Dendritic cell treated with granulocyte-macrophage colony-stimulating factor and Interleukin-4, amounts not matched to agents 40 ng/mL and 50 ng/mL, for 4 days (primary cell): ENCODE measurements around the gene AP3B2.
"Not testable (repeated sequence)": the region's sequence is repeated elsewhere in the genome, so short reads cannot be mapped to it uniquely, and the experiment has no call there.

Source experiments
- H3K27ac Mint-ChIP-seq: one replicate; pipeline ENCODE4 v1.8.0; 2022; ENCODE audit warnings: mild to moderate bottlenecking, mixed read lengths
- H3K27me3 Mint-ChIP-seq: one replicate; pipeline ENCODE4 v1.8.0; 2022; ENCODE audit warnings: mild to moderate bottlenecking, mixed read lengths
- H3K36me3 Mint-ChIP-seq: one replicate; pipeline ENCODE4 v1.8.0; 2022; ENCODE audit warnings: low read depth, mixed read lengths
- H3K4me1 Mint-ChIP-seq: one replicate; pipeline ENCODE4 v1.8.0; 2022; ENCODE audit warnings: low read depth, mixed read lengths
- H3K4me3 Mint-ChIP-seq: one replicate; pipeline ENCODE4 v1.8.0; 2022; ENCODE audit warnings: mild to moderate bottlenecking, moderate library complexity, mixed read lengths
- H3K9me3 Mint-ChIP-seq: one replicate; pipeline ENCODE4 v1.8.0; 2022; ENCODE audit warnings: mixed read lengths
- intact Hi-C: fragments of 100-400 bp; cut with micrococcal nuclease; formaldehyde crosslinking; loops from one replicate; pipeline ENCODE4 v1.15.0; 2022

The AP3B2 gene

DNA sequence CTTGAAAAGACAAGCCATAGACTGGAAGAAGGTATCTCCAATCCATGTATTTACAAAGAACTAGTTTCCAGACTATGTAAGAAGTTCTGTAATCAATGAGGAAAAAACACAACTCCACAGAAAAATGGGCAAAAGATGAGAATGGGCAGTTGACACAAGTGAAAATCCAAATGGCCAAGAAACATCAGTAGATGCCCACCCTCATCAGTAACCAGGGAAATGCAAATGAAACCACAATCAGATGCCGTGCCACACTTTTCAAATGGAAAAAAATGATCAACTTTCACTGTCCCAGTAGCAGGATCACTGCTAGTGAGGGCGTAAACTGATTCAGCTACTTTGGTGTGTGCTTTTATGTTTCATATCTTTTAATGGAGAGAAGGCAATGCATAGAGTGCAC lies 58.0 kb downstream of the AP3B2 start:
- H3K27ac Mint-ChIP-seq, result no peak overlapping the region
- H3K27me3 Mint-ChIP-seq, result peaks cover 47% of the 10 kb centered on the region
- H3K9me3 Mint-ChIP-seq, result no peaks in the 10 kb centered on the region
- no peak overlapping the region for H3K4me3 Mint-ChIP-seq
- intact Hi-C loops, result no loop called here
- H3K36me3 Mint-ChIP-seq, result no peaks in the 10 kb centered on the region
- peaks cover 5% of the 10 kb centered on the region for H3K4me1 Mint-ChIP-seq

DNA sequence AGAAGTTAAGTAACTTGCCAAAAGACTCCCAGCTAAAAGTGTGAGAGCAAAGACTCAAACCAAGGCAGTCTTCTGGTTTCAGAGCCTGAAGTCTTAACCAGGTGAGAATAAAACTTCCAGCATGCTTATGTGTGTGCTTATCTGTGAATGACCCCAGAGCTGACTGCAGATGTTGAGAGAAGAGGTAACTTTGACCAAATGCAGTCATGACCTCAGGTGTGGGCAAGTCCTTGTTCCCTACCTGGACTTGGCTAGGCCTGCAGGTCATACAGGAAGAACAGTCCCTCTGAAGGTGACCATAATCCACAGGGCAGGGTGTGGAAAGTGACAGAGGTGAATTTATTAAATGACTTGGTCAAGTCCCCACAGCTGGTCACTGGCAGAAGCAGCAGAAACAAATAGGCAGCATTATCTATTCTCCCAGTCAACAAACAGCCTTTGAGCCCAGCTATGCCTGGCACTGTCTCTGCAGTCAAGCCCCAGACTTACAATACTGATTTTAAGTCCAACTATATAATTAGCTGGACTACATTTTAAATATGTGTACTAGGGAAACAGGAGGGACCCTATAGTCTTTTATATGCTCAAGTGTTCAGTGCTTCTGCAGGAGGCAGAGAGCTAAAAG lies 59.5 kb downstream of the AP3B2 start:
- H3K36me3 Mint-ChIP-seq, result no peaks in the 10 kb centered on the region
- peaks cover 5% of the 10 kb centered on the region for H3K4me1 Mint-ChIP-seq
- no peak overlapping the region for H3K27ac Mint-ChIP-seq
- peaks cover 63% of the 10 kb centered on the region for H3K27me3 Mint-ChIP-seq
- H3K9me3 Mint-ChIP-seq, result no peaks in the 10 kb centered on the region
- no peak overlapping the region for H3K4me3 Mint-ChIP-seq
- intact Hi-C loops, result no loop called here

DNA sequence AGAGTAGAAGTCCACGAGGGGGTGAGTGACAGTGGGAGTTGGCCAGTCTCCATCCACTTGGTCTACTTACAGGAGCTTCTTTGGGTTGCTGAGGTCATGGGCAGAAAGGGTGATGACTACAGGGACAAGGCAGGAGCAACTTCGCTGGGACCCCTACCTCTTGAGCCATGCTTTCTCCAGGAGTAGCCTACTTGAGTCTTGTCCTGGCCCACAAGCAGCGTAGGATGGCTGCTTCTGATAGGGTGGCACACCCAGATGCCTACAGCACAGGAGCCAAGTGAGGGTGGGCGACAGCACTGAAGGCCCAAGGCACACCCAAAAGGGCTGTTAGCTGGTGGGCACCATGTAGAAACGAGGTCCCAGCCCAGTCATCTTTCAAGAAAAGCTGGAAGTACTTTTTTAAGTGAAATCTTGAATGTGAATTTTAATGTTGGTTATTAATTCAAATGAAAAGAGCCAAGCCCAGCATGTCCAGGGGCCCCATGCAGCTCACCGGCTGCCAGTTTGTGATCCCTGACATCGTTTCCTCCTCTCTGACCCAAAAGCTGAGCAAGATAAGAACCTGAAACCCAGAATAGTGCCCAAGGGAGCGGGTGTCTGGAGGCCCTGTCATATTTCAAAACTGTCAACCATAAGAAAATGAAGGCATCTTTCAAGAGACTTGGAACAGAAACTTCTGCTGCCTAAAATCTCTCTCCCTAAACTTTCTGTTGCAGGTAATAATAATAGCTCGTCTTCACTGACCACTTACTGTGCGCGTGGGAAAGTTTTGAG lies 60.3 kb downstream of the AP3B2 start:
- H3K27ac Mint-ChIP-seq, result no peak overlapping the region
- peaks cover 5% of the 10 kb centered on the region for H3K4me1 Mint-ChIP-seq
- H3K27me3 Mint-ChIP-seq, result peaks cover 69% of the 10 kb centered on the region
- H3K9me3 Mint-ChIP-seq, result no peaks in the 10 kb centered on the region
- H3K36me3 Mint-ChIP-seq, result no peaks in the 10 kb centered on the region
- no peak overlapping the region for H3K4me3 Mint-ChIP-seq
- intact Hi-C loops, result no loop called here

DNA sequence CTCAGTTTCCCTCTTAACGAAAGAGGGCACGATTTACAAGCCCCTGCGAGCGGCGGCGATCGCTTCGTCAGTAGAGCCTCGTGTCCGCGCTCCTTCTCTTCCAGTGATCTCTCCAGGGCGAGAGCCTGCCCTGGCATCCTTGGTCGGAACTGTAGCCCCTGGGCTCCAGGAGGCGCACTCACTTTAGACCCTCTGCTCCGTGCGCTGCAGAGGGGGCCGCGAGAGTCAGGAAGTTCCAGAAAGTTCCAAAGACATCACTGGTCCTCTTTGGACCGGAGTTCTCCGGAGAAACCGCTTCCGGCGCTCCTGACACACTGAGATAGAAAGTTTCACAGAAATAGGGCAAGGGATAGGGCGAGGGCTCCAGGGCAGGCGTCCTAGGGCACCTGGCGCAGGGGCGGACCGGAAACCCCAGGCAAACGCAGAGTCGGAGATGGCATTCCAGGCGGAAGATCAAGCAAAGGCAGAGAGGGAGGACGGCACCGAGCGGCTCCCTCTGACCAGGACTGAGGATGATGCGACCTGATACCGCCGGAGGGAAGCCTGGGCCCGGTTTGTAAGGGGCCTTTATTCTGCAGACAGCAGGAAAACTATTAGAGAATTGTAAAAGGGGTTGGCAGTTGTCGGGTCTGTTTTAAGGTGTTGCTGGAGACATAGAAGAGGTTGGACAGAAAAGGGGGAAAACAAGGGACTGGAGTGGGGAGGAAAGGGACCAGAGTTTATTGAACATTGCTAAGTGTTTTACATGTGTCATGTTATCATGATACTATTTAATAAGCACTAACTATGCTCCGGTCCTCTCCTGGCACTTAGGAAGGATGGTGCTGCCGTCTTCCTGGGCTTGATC lies 61.2 kb downstream of the AP3B2 start:
- Mint-ChIP-seq H3K36me3 (no peaks in the 10 kb centered on the region), H3K4me1 (peaks cover 5% of the 10 kb centered on the region), H3K27ac (no peak overlapping the region), H3K9me3 (no peaks in the 10 kb centered on the region), H3K4me3 (peak overlapping the region; percentile 56), H3K27me3 (peaks cover 72% of the 10 kb centered on the region)
- intact Hi-C loops, result no loop called here

DNA sequence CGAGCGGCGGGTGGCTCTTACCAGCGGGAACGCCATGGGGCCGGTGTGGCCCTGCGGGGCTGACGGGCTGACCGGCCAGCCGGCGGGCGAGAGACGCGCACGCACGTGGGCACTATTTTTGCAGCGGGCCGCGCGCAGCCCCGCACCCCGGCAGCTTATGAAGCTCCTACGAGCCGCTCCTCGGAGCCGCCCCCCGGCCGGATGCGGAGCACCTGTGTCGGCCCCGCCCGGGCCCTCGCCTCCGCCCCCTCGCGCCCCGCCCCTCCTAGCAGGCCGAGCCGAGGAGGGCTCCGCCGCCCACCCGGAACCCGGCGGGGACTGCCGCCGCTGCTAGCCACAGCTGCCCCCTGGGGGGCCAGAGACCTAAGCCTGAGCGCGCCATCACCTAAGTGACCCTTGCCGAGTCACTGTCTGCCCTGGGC lies 61.8 kb downstream of the AP3B2 start:
- H3K4me1 Mint-ChIP-seq, result peaks cover 5% of the 10 kb centered on the region
- H3K36me3 Mint-ChIP-seq, result no peaks in the 10 kb centered on the region
- H3K9me3 Mint-ChIP-seq, result no peaks in the 10 kb centered on the region
- no peak overlapping the region for H3K27ac Mint-ChIP-seq
- H3K4me3 Mint-ChIP-seq, result peak overlapping the region; percentile 56
- peaks cover 76% of the 10 kb centered on the region for H3K27me3 Mint-ChIP-seq
- intact Hi-C loops, result no loop called here

DNA sequence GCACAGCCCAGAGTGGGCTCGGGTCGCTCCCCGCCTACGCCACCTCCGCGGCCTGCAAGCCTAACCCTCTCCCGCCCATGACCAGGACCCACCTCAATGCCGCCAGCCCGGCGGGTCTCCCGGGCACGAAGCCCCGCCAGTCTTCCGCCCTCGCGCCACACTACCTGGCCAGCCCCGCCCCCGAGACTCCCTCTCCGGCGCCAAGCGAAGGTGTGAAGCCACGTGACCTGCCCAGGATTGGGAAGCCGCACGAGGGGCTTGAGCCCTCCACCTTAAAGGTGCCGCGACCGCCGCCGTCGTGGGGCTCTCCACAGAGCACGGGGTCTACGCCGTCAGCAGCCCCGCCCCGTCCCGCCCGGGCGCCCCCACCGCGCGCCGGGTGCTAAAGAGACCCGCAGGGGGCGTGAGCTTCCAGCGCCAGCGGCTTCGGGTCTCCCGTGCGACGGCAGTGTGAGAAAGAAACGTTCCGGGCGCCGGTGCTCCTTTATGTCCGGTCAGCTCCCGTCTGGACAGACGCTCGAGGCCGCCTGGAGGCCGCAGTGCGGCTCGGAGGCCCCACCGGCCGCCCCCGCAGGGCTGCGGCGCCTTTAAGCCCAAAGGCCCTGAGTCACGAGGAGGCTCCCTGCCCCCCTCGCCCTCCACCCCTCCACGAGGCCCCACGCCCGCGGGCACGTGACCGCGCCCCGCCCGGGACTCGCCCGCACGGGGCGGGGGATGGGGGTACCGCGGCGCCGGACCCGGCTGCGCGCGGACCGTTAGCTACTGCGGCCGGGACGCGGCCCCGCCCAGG lies 62.4 kb downstream of the AP3B2 start, which contains the start of gene CPEB1:
TSS of gene CPEB1 (minus strand) at position 319 of the 790 bp plus-strand sequence. CDS start 18,904 bp downstream, outside the sequence.
- Mint-ChIP-seq H3K36me3 (no peaks in the 10 kb centered on the region), H3K9me3 (no peaks in the 10 kb centered on the region), H3K27me3 (peaks cover 77% of the 10 kb centered on the region), H3K4me3 (peak within 1 kb of the TSS; percentile 57), H3K27ac (no peak within 1 kb of the TSS), H3K4me1 (peaks cover 5% of the 10 kb centered on the region)
- intact Hi-C loops, result no loop called here

DNA sequence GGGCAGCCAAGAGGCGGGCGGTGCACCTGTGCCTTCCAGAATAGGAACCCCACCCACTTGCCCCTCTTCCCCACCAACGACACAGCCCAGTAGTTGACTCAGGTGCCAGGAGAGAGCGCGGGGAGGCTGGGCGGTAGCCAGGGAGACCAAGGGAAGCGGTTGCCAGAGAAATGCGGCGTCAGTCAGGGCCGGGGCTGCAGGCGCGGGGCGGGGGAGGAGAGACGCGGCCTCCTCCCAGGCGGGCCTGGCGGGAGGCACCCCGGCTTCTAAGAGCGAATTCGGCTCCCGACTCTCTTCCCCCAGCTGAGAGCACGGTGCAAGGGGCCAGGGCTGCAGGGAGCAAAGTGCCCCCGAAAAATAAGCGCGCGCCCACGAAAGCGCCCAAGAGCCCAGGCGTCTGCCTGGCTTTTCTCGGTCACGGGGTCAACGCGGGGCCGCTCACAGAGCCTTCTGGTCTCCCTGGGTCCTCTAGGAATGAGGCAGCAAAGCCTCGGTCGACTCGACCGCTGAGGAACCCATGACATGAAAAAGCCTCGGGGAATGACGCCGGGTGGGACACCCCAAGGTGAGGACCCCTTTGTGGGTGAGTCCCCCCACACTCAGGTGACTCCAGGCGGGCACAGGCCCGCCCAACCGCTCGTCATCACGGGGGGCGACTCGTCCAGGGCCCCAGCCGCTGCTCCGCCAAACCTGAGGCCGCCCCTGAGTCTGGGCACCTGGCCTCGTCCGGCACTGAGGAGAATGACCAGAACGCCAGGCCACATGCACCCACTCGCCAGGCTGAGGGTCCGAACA lies 63.2 kb downstream of the AP3B2 start:
- no peaks in the 10 kb centered on the region for H3K36me3 Mint-ChIP-seq
- H3K27ac Mint-ChIP-seq, result no peak overlapping the region
- peaks cover 5% of the 10 kb centered on the region for H3K4me1 Mint-ChIP-seq
- peak overlapping the region; percentile 57 for H3K4me3 Mint-ChIP-seq
- H3K27me3 Mint-ChIP-seq, result peaks cover 81% of the 10 kb centered on the region
- H3K9me3 Mint-ChIP-seq, result no peaks in the 10 kb centered on the region
- intact Hi-C loops, result no loop called here

DNA sequence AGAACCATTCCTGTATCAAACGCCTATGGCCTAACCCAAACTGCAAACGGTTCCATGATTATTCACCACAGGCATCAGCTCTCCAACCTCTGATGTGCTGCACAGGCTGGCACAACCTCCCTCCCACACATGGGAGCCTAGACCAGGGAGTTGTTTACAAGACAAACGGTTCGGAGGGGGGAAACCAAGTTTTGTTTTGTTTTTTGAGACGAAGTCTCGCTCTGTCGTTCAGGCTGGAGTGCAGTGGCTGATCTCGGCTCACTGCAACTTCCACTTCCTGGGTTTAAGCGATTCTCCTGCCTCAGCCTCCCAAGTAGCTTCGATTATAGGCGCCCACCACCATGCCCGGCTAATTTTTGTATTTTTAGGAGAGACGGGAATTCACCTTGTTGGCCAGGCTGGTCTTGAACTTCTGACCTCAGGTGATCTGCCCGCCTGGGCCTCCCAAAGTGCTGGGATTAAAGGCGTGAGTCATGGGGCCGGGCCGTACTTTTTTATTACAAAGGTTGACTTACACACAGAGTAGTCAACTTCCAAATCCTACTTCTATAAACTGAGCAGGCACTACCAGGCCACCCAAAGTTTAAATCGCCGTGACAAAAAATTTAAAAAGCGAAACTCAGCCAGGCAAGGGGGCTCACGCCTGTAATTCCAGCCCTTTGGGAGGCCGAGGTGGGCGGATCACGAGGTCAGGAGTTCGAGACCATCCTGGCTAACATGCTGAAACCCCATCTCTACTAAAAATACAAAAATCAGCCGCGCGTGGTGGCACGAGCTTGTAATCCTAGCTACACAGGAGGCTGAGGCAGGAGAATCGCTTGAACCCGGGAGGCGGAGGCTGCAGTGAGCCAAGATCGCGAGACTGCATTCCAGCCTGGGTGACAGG lies 64.5 kb downstream of the AP3B2 start:
- H3K4me1 Mint-ChIP-seq, H3K36me3 Mint-ChIP-seq, H3K4me3 Mint-ChIP-seq, H3K9me3 Mint-ChIP-seq, intact Hi-C loops, H3K27ac Mint-ChIP-seq: not testable (repeated sequence)
- peaks cover 84% of the 10 kb centered on the region for H3K27me3 Mint-ChIP-seq

DNA sequence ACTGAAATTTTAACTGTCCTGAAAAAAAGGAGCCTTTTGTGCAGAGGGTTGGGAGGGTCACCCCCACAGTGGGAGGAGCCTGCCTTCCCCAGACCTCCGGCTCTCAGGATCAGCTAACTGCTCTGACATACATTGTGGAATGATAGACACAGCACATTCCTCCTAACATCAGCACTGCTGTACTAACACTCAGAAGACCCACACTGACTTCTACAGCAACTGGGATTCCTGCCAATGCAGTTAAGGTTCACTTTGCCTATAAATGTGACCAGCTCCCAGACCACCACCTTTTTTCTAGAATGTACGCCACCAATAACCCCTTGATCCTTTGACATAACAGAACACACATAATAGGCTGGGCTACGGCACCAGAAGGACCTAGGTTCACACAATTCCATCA lies 65.7 kb downstream of the AP3B2 start:
- Mint-ChIP-seq H3K27ac (no peak overlapping the region), H3K4me1 (peaks cover 5% of the 10 kb centered on the region), H3K27me3 (peaks cover 80% of the 10 kb centered on the region), H3K4me3 (no peak overlapping the region), H3K9me3 (no peaks in the 10 kb centered on the region), H3K36me3 (no peaks in the 10 kb centered on the region)
- intact Hi-C loops, result no loop called here

DNA sequence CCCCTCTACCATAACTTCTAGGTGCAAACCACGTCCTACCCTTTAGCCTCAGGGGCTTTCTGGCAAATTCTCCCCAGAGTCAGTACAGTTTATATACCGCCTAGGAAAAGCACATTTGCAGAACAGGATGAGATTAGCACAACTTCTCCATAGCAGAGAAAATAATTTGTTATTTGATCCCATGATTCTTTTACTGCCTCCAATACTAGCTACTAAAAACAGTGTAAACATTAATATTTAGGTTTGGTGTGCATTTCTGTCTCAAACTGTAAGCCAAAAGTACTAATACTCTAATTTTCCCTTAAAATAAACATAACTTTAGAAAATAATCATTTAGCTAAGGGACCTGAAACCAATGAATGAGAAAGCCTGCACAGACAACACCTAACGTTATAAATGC lies 67.0 kb downstream of the AP3B2 start:
- Mint-ChIP-seq H3K4me3 (no peak overlapping the region), H3K27ac (no peak overlapping the region), H3K36me3 (no peaks in the 10 kb centered on the region), H3K4me1 (no peaks in the 10 kb centered on the region), H3K27me3 (peaks cover 69% of the 10 kb centered on the region), H3K9me3 (no peaks in the 10 kb centered on the region)
- intact Hi-C loops, result no loop called here

DNA sequence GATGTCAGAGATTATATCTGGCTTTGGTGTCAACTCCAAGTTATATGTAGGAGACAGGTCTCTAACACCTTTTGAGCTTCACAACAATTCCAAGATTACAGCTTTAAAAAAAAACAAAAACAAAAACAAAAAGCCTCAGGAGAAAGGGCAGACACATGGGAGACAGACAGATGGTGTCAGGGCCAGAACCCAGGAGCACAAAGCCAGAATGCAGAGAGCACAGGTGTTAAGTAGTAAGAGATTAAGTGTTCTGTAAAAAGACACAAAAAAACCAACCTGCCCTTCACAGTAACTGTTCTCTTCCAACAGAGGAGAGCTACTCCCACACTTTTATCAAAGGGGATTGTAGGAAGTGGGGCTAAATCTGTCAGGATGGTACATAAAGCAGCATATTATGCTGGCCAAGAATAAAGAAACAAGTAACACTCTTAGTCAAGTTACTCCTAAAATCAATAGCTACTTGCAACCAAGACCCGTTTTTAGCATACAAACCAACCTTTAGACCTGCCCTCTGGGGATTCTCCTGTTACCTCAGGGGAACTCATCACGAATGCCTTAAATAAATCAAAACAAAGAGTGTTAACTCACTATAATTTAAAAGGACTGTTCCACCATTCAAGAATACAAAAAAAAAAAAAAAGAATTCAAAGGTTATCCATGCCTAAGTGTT lies 68.4 kb downstream of the AP3B2 start:
- Mint-ChIP-seq H3K27ac (no peak overlapping the region), H3K9me3 (no peaks in the 10 kb centered on the region), H3K36me3 (no peaks in the 10 kb centered on the region), H3K27me3 (peaks cover 64% of the 10 kb centered on the region), H3K4me1 (no peaks in the 10 kb centered on the region), H3K4me3 (no peak overlapping the region)
- intact Hi-C loops, result no loop called here

DNA sequence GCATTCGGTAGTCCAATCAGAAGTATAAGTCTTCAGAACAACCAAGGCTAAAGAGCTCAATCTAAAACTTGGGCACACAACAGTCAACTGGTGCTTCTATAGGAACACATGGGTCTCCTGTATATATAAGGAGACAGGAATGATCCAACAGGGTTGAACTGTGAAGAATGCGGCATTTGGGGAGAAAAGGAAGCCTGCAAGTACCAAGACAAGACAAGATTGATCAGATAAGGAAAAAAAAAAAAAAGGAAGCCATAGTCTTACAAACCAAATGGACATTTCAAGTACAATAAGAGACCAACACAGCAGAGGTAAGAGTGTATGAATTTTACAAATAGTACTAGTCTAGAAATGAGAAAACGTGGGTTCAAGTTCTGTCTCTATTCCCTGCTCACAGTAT lies 69.0 kb downstream of the AP3B2 start:
- Mint-ChIP-seq H3K36me3 (no peaks in the 10 kb centered on the region), H3K4me1 (no peaks in the 10 kb centered on the region), H3K27me3 (peaks cover 64% of the 10 kb centered on the region), H3K9me3 (no peaks in the 10 kb centered on the region), H3K4me3 (no peak overlapping the region), H3K27ac (no peak overlapping the region)
- intact Hi-C loops, result no loop called here
